Mesothelial cell of epicardium (in vitro differentiated cells): ENCODE data around the gene SLC16A4. TPM values are rescaled to one million over a fixed set of nuclear protein-coding genes. Genes with fewer than 3 reads are reported as not detected.
"Not testable (repeated sequence)": the region's sequence is repeated elsewhere in the genome, so short reads cannot be mapped to it uniquely, and the experiment has no call there.

Experiments used
- DNase-seq, 2 experiments: peaks; one replicate each; pipeline ENCODE4 v3.0.0; 2021; ENCODE audit warnings: low spot score in 2 of 2; ENCODE audit not compliant: unreplicated experiment in 2 of 2
- H3K27ac Mint-ChIP-seq: 2 replicates; pipeline ENCODE4 v1.8.0; 2021; ENCODE audit warnings: mixed read lengths
- H3K27me3 Mint-ChIP-seq: 2 replicates; pipeline ENCODE4 v1.8.0; 2021; ENCODE audit warnings: low read depth, mixed read lengths
- H3K36me3 Mint-ChIP-seq: 2 replicates; pipeline ENCODE4 v1.8.0; 2021; ENCODE audit warnings: mixed read lengths
- H3K4me1 Mint-ChIP-seq: 2 replicates; pipeline ENCODE4 v1.8.0; 2021; ENCODE audit warnings: mixed read lengths
- H3K4me3 Mint-ChIP-seq: 2 replicates; pipeline ENCODE4 v1.8.0; 2021; ENCODE audit warnings: mild to moderate bottlenecking, moderate library complexity, mixed read lengths
- H3K9me3 Mint-ChIP-seq: 2 replicates; pipeline ENCODE4 v1.8.0; 2021; ENCODE audit warnings: mixed read lengths
- total RNA-seq: library from RNA; stranded (reverse); gene quantifications from 3 replicates; pipeline ENCODE4 v1.2.1, GENCODE V29; 2021
- TF ChIP-seq, protein P1 (sequence below): fragments of 200-600 bp; sonication (generic); IDR thresholded peaks from one replicate; pipeline ENCODE4 v1.5.0; 2021; ENCODE audit warnings: antibody characterized with exemption; ENCODE audit not compliant: unreplicated experiment

SLC16A4 gene
- total RNA-seq, 1 donor from 2014 or later = 13.7 TPM

DNA sequence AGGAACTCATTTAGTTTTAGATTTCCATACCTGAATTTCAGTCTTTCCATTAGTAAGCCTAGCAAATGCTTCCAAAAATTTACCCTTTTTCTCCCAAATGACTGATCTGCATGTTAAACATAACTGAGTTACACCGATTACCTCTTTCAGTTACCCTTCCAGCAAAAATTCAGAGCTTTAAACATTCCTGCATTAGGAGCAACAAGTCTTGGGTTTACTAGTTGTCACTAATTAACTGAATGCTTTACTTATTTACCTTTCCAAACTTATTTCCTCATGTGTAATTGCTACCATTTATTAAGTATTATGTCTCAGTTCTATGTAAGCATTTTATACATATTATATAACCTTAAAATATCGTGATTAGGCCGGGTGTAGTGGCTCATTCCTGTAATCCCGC, 13.6 kb upstream of the SLC16A4 start:
- Mint-ChIP-seq H3K27me3 (no peaks in the 10 kb centered on the region), H3K4me3 (no peak overlapping the region), H3K27ac (no peak overlapping the region), H3K4me1 (peaks cover 23% of the 10 kb centered on the region), H3K9me3 (no peaks in the 10 kb centered on the region), H3K36me3 (peaks cover 4% of the 10 kb centered on the region)
- TF ChIP-seq, protein P1, sequence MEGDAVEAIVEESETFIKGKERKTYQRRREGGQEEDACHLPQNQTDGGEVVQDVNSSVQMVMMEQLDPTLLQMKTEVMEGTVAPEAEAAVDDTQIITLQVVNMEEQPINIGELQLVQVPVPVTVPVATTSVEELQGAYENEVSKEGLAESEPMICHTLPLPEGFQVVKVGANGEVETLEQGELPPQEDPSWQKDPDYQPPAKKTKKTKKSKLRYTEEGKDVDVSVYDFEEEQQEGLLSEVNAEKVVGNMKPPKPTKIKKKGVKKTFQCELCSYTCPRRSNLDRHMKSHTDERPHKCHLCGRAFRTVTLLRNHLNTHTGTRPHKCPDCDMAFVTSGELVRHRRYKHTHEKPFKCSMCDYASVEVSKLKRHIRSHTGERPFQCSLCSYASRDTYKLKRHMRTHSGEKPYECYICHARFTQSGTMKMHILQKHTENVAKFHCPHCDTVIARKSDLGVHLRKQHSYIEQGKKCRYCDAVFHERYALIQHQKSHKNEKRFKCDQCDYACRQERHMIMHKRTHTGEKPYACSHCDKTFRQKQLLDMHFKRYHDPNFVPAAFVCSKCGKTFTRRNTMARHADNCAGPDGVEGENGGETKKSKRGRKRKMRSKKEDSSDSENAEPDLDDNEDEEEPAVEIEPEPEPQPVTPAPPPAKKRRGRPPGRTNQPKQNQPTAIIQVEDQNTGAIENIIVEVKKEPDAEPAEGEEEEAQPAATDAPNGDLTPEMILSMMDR = no peak
- no peak for DNase-seq

DNA sequence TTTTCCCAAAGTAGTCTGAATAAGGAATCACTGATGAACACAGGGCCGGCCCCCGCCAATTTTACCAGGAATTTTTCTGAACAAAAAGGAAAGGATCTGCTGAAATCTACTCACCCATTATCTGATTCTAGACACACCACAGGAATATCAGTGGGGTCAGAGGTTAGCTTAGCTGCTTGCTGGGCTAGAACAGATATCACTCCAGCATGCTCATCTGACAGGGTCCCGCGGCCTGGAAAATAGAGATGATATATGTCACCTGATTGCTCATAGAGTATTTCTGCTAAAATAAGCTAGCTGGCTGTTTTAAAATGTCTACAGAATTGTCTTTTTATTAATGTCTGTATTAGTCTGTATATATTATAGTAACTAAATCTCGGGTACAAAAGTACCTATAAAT, 13.0 kb upstream of the SLC16A4 start:
- Mint-ChIP-seq H3K36me3 (peaks cover 6% of the 10 kb centered on the region), H3K4me3 (no peak overlapping the region), H3K4me1 (peaks cover 20% of the 10 kb centered on the region), H3K27ac (no peak overlapping the region), H3K27me3 (no peaks in the 10 kb centered on the region), H3K9me3 (no peaks in the 10 kb centered on the region)
- TF ChIP-seq, protein P1 = no peak
- DNase-seq = no peak

DNA sequence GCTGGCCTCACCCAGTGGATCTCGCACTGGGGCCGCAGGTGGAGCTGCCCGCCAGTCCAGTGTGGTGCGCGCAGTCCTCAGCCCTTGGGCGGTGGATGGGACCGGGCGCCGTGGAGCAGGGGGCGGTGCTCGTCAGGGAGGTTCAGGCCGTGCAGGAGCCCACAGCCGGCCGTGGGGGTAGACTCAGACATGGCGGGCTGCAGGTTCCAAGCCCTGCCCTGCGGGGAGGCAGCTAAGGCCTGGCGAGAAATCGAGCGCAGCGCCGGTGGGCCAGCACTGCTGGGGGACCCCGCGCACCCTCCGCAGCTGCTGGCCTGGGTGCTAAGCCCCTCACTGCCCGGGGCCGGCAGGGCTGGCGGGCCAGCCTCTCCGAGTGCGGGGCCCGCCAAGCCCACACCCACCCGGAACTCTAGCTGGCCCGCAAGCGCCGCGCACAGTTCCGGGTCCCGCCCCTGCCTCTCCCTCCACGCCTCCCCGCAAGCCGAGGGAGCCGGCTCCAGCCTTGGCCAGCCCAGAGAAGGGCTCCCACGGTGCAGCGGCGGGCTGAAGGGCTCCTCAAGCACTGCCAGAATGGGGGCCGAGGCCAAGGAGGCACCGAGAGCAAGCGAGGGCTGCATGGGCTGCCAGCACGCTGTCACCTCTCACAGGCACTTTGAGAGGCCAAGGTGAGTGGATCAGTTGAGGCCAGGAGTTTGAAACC, 5.6 kb upstream of the SLC16A4 start:
- not testable (repeated sequence) for H3K9me3 Mint-ChIP-seq, H3K4me3 Mint-ChIP-seq, DNase-seq, H3K27me3 Mint-ChIP-seq, H3K27ac Mint-ChIP-seq
- Mint-ChIP-seq H3K4me1 (peaks cover 15% of the 10 kb centered on the region), H3K36me3 (peaks cover 20% of the 10 kb centered on the region)

DNA sequence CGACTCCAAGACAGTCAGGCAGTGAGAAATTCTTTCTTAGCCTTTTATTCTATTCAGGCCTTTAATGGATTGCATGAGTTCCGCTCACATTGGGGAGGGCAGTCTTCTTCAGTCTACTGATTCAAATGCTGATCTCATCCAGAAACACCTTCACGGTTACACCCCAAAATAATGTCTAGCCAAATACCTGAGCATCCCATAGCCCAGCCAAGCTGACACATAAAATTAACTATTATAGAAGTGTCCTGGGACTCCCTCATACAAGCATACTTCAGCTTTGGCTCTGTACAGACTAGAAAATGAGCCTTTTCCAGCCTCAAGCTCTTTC, 3.6 kb upstream of the SLC16A4 start:
- DNase-seq = no peak
- Mint-ChIP-seq H3K4me3 (no peak overlapping the region), H3K9me3 (no peaks in the 10 kb centered on the region), H3K4me1 (peaks cover 34% of the 10 kb centered on the region), H3K36me3 (peaks cover 17% of the 10 kb centered on the region), H3K27ac (no peak overlapping the region), H3K27me3 (no peaks in the 10 kb centered on the region)
- TF ChIP-seq, protein P1 = no peak

DNA sequence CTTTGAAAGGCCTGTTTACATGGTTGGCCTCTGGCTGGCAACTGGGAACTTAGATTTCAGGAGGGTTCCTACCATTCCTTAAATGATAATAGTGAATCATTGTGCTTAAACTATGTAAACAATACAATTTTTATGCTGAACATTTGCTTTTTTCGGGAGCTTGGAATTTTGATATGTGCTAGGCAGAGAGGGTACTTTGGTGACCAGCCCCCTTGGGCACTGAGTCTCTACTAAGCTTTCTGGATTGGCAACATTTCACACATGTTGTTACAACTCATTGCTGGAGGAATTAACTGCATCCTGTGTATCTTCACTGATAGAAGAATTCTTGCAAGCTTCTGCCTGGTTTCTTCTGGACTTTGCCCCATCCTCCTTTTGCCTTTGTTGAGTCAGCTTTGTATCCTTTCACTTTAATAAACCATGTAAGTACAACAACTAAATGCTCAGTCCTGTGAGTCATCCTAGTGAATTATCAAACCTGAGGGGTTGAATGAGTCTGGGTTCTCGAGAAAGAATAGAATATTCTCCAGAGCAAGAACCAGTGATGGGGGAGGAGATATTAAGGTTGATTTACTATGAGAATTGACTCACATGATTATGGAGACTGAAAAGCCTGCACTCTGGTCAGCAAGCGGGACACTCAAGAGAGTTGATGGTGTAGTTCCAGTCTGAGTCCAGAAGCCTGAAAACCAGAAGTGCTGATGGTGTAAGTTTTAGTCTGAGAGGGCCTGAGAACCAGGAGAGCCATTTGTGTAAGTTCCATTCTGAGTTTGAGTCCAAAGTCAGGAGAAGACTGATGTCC, 3.1 kb upstream of the SLC16A4 start:
- Mint-ChIP-seq H3K27ac (peak overlapping the region; percentile 47), H3K27me3 (no peaks in the 10 kb centered on the region), H3K4me1 (peaks cover 35% of the 10 kb centered on the region), H3K4me3 (no peak overlapping the region), H3K36me3 (peaks cover 14% of the 10 kb centered on the region), H3K9me3 (no peaks in the 10 kb centered on the region)
- TF ChIP-seq, protein P1 = no peak
- no peak for DNase-seq

DNA sequence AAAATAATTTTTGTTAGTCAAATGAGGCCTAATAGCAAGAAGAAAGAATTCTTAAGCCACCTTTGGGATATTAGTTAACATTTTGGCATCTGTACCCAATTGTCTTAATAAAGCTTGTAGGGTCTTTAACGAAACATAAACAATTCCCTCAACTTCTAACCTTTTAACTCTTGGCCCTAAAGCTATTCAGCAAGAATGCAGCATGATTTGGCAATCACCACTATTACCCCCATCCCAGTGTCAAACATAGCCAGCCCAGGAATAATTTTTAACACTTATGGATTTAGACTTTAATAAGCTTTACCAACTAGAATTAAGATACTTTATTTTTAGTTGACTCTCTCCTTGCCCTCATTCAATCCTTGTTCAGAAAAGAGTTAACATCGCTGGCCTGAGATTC, 2.5 kb upstream of the SLC16A4 start:
- no peak for DNase-seq
- Mint-ChIP-seq H3K27ac (peak overlapping the region; percentile 47), H3K4me1 (peaks cover 35% of the 10 kb centered on the region), H3K9me3 (no peaks in the 10 kb centered on the region), H3K4me3 (no peak overlapping the region), H3K36me3 (peaks cover 13% of the 10 kb centered on the region), H3K27me3 (no peaks in the 10 kb centered on the region)
- TF ChIP-seq, protein P1 = no peak
